Tibial nerve (tissue), 4 donors: ENCODE data around the gene DRC1.

Experiments
- CTCF ChIP-seq, 5 experiments: fragments of 200-600 bp in 3 of 5; fragments of 450-650 bp in 2 of 5; sonication (generic) in 3 of 5; IDR thresholded peaks; one replicate each; pipeline ENCODE4 v1.5.1; 2016 to 2019; ENCODE audit warnings: antibody characterized with exemption in 5 of 5, mild to moderate bottlenecking in 3 of 5, moderate library complexity in 2 of 5
- EP300 ChIP-seq, 2 donors: sonication (generic); formaldehyde crosslinking; IDR thresholded peaks; one replicate each; pipeline ENCODE4 v1.6.1; 2017; ENCODE audit warnings: antibody characterized with exemption in 2 of 2, mild to moderate bottlenecking in 1 of 2
- POLR2A ChIP-seq, 2 donors: fragments of 450-650 bp; IDR thresholded peaks; one replicate each; pipeline ENCODE4 v1.6.1; 2017; ENCODE audit warnings: antibody characterized with exemption in 2 of 2, mild to moderate bottlenecking in 2 of 2, moderate library complexity in 2 of 2

GRCh38 chr2:26428846-26429245 is 27.1 kb downstream of the DRC1 start:
- TF ChIP-seq CTCF (IDR thresholded peaks at IDR 0.05) (no peak), EP300 (IDR thresholded peaks at IDR 0.05) (no peak), POLR2A (IDR thresholded peaks at IDR 0.05) (no peak)
